SU-DHL-6 (cell line): ENCODE measurements around the gene SLC27A5.

Experiments used
- H2AFZ ChIP-seq: fragments of 200-600 bp; sonication (generic); 2 replicates; pipeline ENCODE4 v1.6.1; 2014; ENCODE audit warnings: low read depth, mild to moderate bottlenecking, moderate library complexity, mixed read lengths, antibody characterized with exemption, low read length; ENCODE audit not compliant: severe bottlenecking
- H3F3A ChIP-seq: fragments of 200-600 bp; shearing (Covaris generic); 2 replicates; pipeline ENCODE4 v1.6.0; 2016; ENCODE audit warnings: antibody characterized with exemption, mild to moderate bottlenecking; ENCODE audit not compliant: insufficient read depth
- H3K27ac ChIP-seq: fragments of 200-600 bp; sonication (generic); 2 replicates; pipeline ENCODE4 v1.5.1; 2016; ENCODE audit warnings: low read depth, mild to moderate bottlenecking, low read length, moderate library complexity, mixed read lengths
- H3K27me3 ChIP-seq: fragments of 200-600 bp; sonication (generic), shearing (Covaris generic); 2 replicates; pipeline ENCODE4 v1.6.0; 2014; ENCODE audit warnings: mild to moderate bottlenecking, low read length
- H3K36me3 ChIP-seq: fragments of 200-600 bp; sonication (generic); 2 replicates; pipeline ENCODE4 v1.6.1; 2014; ENCODE audit warnings: mild to moderate bottlenecking, low read length, mixed read lengths
- H3K4me2 ChIP-seq: fragments of 300-600, 200-600 bp; shearing (Covaris generic), sonication (generic); 2 replicates; pipeline ENCODE4 v1.6.0; 2014; ENCODE audit warnings: low read length, low read depth, mild to moderate bottlenecking; ENCODE audit not compliant: poor library complexity, severe bottlenecking
- H3K4me3 ChIP-seq: fragments of 200-600 bp; sonication (generic); 2 replicates; pipeline ENCODE4 v1.5.1; 2014; ENCODE audit warnings: antibody characterized with exemption, low read length, mild to moderate bottlenecking, mixed read lengths; ENCODE audit not compliant: insufficient read depth, poor library complexity, severe bottlenecking
- H3K79me2 ChIP-seq: fragments of 200-600 bp; sonication (generic); 2 replicates; pipeline ENCODE4 v1.6.1; 2014; ENCODE audit warnings: mild to moderate bottlenecking, low read length, moderate library complexity; ENCODE audit not compliant: insufficient read depth
- H3K9ac ChIP-seq: fragments of 200-600 bp; sonication (generic); 2 replicates; pipeline ENCODE4 v1.7.0; 2014; ENCODE audit warnings: mild to moderate bottlenecking, low read length
- H3K9me2 ChIP-seq: fragments of 200-600 bp; sonication (generic); replicated peaks from 2 replicates; pipeline ENCODE4 v1.6.1; 2014; ENCODE audit warnings: low read length; ENCODE audit not compliant: insufficient read depth
- H3K9me3 ChIP-seq: fragments of 200-600 bp; sonication (generic); 2 replicates; pipeline ENCODE4 v1.6.1; 2014; ENCODE audit warnings: low read length, mixed read lengths; ENCODE audit not compliant: insufficient read depth
- H4K20me1 ChIP-seq: fragments of 200-600 bp; sonication (generic); 2 replicates; pipeline ENCODE4 v1.6.1; 2014; ENCODE audit warnings: low read depth, mild to moderate bottlenecking, antibody characterized with exemption, low read length, moderate library complexity, mixed read lengths
- EZH2phosphoT487 ChIP-seq: fragments of 200-600 bp; sonication (generic), shearing (Covaris generic); conservative IDR thresholded peaks from 2 replicates; pipeline ENCODE4 v1.6.1; 2018; ENCODE audit warnings: mild to moderate bottlenecking, antibody characterized with exemption, low read length, moderate library complexity, mixed read lengths
- TF ChIP-seq, protein P1 (sequence below): fragments of 200-600 bp; sonication (generic); IDR thresholded peaks from one replicate; pipeline ENCODE4 v1.5.1; 2017; ENCODE audit warnings: antibody characterized with exemption, mild to moderate bottlenecking, low read length, moderate library complexity; ENCODE audit not compliant: insufficient read depth, poor library complexity, severe bottlenecking

Gene SLC27A5

DNA sequence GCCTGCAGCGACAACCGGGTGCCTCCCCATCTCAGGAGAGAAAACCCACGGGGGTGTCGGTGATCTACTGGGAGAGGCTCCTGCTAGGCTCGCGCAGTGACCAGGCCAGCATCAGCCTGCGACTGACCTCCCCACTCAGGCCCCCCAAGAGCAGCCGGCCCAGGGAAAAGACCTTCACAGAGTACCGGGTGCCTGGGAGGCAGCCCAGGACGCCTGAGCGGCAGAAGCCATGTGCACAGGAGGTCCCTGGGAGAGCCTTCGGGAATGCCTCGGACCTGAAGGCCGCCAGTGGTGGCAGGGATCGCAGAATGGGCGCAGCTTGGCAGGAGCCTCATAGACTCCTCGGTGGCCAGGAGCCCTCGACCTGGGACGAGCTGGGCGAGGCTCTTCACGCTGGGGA, 56.5 kb downstream of the SLC27A5 start:
- H3K27ac ChIP-seq = no peak overlapping the region
- TF ChIP-seq, protein P1, sequence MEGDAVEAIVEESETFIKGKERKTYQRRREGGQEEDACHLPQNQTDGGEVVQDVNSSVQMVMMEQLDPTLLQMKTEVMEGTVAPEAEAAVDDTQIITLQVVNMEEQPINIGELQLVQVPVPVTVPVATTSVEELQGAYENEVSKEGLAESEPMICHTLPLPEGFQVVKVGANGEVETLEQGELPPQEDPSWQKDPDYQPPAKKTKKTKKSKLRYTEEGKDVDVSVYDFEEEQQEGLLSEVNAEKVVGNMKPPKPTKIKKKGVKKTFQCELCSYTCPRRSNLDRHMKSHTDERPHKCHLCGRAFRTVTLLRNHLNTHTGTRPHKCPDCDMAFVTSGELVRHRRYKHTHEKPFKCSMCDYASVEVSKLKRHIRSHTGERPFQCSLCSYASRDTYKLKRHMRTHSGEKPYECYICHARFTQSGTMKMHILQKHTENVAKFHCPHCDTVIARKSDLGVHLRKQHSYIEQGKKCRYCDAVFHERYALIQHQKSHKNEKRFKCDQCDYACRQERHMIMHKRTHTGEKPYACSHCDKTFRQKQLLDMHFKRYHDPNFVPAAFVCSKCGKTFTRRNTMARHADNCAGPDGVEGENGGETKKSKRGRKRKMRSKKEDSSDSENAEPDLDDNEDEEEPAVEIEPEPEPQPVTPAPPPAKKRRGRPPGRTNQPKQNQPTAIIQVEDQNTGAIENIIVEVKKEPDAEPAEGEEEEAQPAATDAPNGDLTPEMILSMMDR = no peak
- no peak overlapping the region for H3K4me3 ChIP-seq
- H3K9me2 ChIP-seq = no peaks in the 10 kb centered on the region
- no peaks in the 10 kb centered on the region for H3K9me3 ChIP-seq
- no peaks in the 10 kb centered on the region for H3K36me3 ChIP-seq
- no peak overlapping the region for H3K4me2 ChIP-seq
- H3K27me3 ChIP-seq = no peaks in the 10 kb centered on the region
- no peak overlapping the region for H3K9ac ChIP-seq
- H3K79me2 ChIP-seq = no peaks in the 10 kb centered on the region
- H2AFZ ChIP-seq = no peak overlapping the region
- no peaks in the 10 kb centered on the region for H4K20me1 ChIP-seq
- H3F3A ChIP-seq = no peaks in the 10 kb centered on the region

DNA sequence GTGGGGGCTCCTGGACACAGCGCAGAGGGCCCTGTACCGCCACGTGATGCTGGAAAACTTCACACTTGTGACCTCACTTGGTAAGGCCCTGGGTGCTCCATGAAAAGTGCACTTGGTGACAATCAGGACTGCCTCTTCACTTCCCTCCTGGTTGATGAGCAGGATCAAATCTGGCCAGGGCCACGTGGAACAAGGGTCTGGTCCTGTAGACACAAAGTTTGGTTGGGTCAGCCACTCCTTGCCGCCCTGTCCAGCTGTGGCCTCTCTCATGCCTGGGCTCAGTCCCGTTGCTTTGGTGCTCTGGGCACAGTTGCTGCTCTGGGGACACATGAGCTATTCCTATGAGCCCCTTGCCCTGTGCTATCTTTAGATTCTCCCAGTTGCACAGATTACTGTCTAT, 58.0 kb downstream of the SLC27A5 start:
- H3K79me2 ChIP-seq = no peaks in the 10 kb centered on the region
- no peak overlapping the region for H2AFZ ChIP-seq
- no peaks in the 10 kb centered on the region for H3K27me3 ChIP-seq
- H3K4me2 ChIP-seq = no peak overlapping the region
- H3K9me3 ChIP-seq = peaks cover 14% of the 10 kb centered on the region; the same call in 1 of the 2 replicates
- no peak overlapping the region for H3K4me3 ChIP-seq
- H3K27ac ChIP-seq = no peak overlapping the region
- H3K9me2 ChIP-seq = no peaks in the 10 kb centered on the region
- TF ChIP-seq, protein P1 = no peak
- no peak for TF ChIP-seq EZH2phosphoT487
- no peaks in the 10 kb centered on the region for H3F3A ChIP-seq
- H3K9ac ChIP-seq = no peak overlapping the region
- H3K36me3 ChIP-seq = no peaks in the 10 kb centered on the region
- H4K20me1 ChIP-seq = no peaks in the 10 kb centered on the region

DNA sequence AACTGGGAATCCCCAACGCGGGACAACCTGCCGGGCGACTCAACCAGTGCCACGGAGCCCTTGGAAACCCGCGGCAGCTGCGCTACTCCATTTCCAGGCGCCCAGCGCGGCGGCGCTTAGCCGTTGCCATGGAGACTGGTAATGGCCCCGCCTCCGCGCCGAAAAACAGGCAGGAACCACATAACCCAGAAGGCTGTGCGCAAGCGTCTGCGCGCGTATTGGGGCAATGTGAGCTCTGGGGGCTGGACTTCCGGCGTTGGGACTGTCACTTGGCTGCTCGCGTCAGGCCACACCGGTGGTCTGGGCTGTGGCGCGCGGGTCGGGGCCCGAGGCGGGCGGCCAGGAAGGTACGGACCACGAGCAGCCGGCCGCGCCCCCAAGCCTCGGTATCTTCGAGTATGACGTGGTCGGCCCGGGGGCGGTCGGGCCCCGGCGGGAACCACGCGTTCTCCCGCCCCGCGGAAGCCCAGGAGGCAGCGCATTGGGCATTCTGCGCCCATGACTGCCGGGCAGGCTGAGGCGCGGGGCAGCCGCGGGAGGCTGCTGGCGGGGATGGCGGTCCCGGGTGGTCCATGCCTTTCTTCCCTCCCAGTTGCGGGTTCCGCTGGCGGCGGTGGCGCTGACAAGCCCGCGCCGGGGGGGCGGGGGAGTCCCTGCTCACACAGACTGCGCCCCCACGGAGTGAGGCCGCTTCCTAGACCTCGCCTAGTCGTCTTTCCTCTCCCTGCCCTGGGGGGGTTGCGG, 60.3 kb downstream of the SLC27A5 start, which contains the start of gene ZNF324B:
Gene ZNF324B, plus strand, starts transcription at position 265 of the 744 bp plus-strand sequence. CDS start 2,080 bp downstream, outside the sequence.
- H3K9me3 ChIP-seq = peaks cover 15% of the 10 kb centered on the region; the same call in 1 of the 2 replicates
- H4K20me1 ChIP-seq = no peaks in the 10 kb centered on the region
- H3K27me3 ChIP-seq = no peaks in the 10 kb centered on the region
- H3K36me3 ChIP-seq = no peaks in the 10 kb centered on the region
- H2AFZ ChIP-seq = peak within 1 kb of the TSS; percentile 78
- H3F3A ChIP-seq = no peaks in the 10 kb centered on the region
- peak within 1 kb of the TSS; percentile 80 for H3K4me3 ChIP-seq
- TF ChIP-seq EZH2phosphoT487 = no peak
- TF ChIP-seq, protein P1 = no peak
- no peaks in the 10 kb centered on the region for H3K9me2 ChIP-seq
- H3K4me2 ChIP-seq = peak within 1 kb of the TSS; percentile 67
- peak within 1 kb of the TSS; percentile 75 for H3K9ac ChIP-seq
- no peaks in the 10 kb centered on the region for H3K79me2 ChIP-seq
- H3K27ac ChIP-seq = no peak within 1 kb of the TSS
